Stimulated activated CD8-positive, alpha-beta memory T cell treated with anti-CD3 and anti-CD28 coated beads, Interleukin-4, amount 100 ng/mL, for 1 hour (primary cell): ENCODE measurements around the gene ZNF37A.
"Not testable (repeated sequence)": the region's sequence is repeated elsewhere in the genome, so short reads cannot be mapped to it uniquely, and the experiment has no call there.

ENCODE experiments used
- DNase-seq, 2 donors: peaks; one replicate each; pipeline ENCODE4 v3.0.0-alpha.2; 2020; ENCODE audit warnings: low read depth in 2 of 2, low spot score in 1 of 2

The ZNF37A gene

GRCh38 chr10:38094158-38094926, at the start of gene ZNF37A:
Gene ZNF37A (plus strand): TSS chr10:38094337. CDS start chr10:38096618, 2,281 bp downstream.
- DNase-seq = peak; percentile 75 to 83

GRCh38 chr10:38045129-38045528, 49.0 kb upstream of the ZNF37A start:
- DNase-seq = no peak

GRCh38 chr10:38047666-38048065, 46.5 kb upstream of the ZNF37A start:
- DNase-seq = no peak

- no peak for DNase-seq
Observed at GRCh38 chr10:38050212-38050611, 43.9 kb upstream of the ZNF37A start.

- no peak for DNase-seq
Observed at GRCh38 chr10:38054361-38054797, 39.8 kb upstream of the ZNF37A start.

GRCh38 chr10:38055274-38055894, 38.8 kb upstream of the ZNF37A start:
- not testable (repeated sequence) for DNase-seq

GRCh38 chr10:38069663-38070062, 24.5 kb upstream of the ZNF37A start:
- DNase-seq = not testable (repeated sequence)

GRCh38 chr10:38070501-38070900, 23.6 kb upstream of the ZNF37A start:
- no peak for DNase-seq

- DNase-seq = no peak
Observed at GRCh38 chr10:38072552-38072951, 21.6 kb upstream of the ZNF37A start.

- DNase-seq = no peak
Observed at GRCh38 chr10:38076687-38077086, 17.4 kb upstream of the ZNF37A start.

- not testable (repeated sequence) for DNase-seq
Observed at GRCh38 chr10:38093318-38093717, 819 bp upstream of the ZNF37A start.

GRCh38 chr10:38093816-38094157, 350 bp upstream of the ZNF37A start:
- no peak for DNase-seq

GRCh38 chr10:38094927-38095574, 914 bp downstream of the ZNF37A start:
- no peak for DNase-seq

GRCh38 chr10:38102880-38103279, 8.7 kb downstream of the ZNF37A start:
- no peak for DNase-seq

- no peak for DNase-seq
Observed at GRCh38 chr10:38103756-38104155, 9.6 kb downstream of the ZNF37A start.

- no peak for DNase-seq
Observed at GRCh38 chr10:38112159-38112558, 18.0 kb downstream of the ZNF37A start.

GRCh38 chr10:38118072-38118807, 24.1 kb downstream of the ZNF37A start:
- DNase-seq = no peak

- no peak for DNase-seq
Observed at GRCh38 chr10:38119038-38119437, 24.9 kb downstream of the ZNF37A start.

- DNase-seq = no peak
Observed at GRCh38 chr10:38127812-38128211, 33.7 kb downstream of the ZNF37A start.

- DNase-seq = no peak
Observed at GRCh38 chr10:38143587-38143986, 49.5 kb downstream of the ZNF37A start.

- no peak for DNase-seq
Observed at GRCh38 chr10:38146579-38147333, 52.6 kb downstream of the ZNF37A start.
